ENCODE results near the gene RPS16. TPM values are rescaled to one million over a fixed set of nuclear protein-coding genes. Genes with fewer than 3 reads are reported as not detected.

Gene RPS16
- total and polyA plus RNA-seq, 9 donors: 261 to 2,619 (median 2,071) TPM

GRCh38 chr19:39424934-39425333, 10.8 kb downstream of the RPS16 start:
- H3K36me3 ChIP-seq (ENCODE audit: control insufficient read depth, insufficient read depth, low read length): peaks cover 57% of the 10 kb centered on the region
- H3K4me3 ChIP-seq (ENCODE audit: low read length): no peak overlapping the region
- WGBS (ENCODE audit: insufficient coverage): 69% methylated on average over 11 of the region's 16 CpGs

GRCh38 chr19:39423258-39424086, 12.3 kb downstream of the RPS16 start:
- Histone ChIP-seq H3K4me1 (ENCODE audit: control insufficient read depth, insufficient read depth, low read length) (peaks cover 16% of the 10 kb centered on the region), H3K9me3 (replicated peaks; ENCODE audit: control insufficient read depth, low read depth, low read length) (no peaks in the 10 kb centered on the region), H3K27me3 (ENCODE audit: control insufficient read depth, insufficient read depth, low read length) (no peaks in the 10 kb centered on the region), H3K4me3 (ENCODE audit: low read length) (no peak overlapping the region), H3K36me3 (ENCODE audit: control insufficient read depth, insufficient read depth, low read length) (peaks cover 69% of the 10 kb centered on the region), H3K27ac (ENCODE audit: low read length) (no peak overlapping the region)
- 80% methylated on average over 27 of the region's 35 CpGs for whole genome bisulfite sequencing (ENCODE audit: insufficient coverage)
- no peak for DNase-seq

More at GRCh38 chr19:39424934-39425333, 10.8 kb downstream of the RPS16 start:
- DNase-seq: no peak
- H3K4me1 ChIP-seq (ENCODE audit: control insufficient read depth, insufficient read depth, low read length): peaks cover 24% of the 10 kb centered on the region
- H3K27me3 ChIP-seq (ENCODE audit: control insufficient read depth, insufficient read depth, low read length): no peaks in the 10 kb centered on the region
- no peak overlapping the region for H3K27ac ChIP-seq (ENCODE audit: low read length)
- no peaks in the 10 kb centered on the region for H3K9me3 ChIP-seq (replicated peaks; ENCODE audit: control insufficient read depth, low read depth, low read length)

GRCh38 chr19:39422020-39422419, 13.7 kb downstream of the RPS16 start:
- no peak for DNase-seq
- H3K27me3 ChIP-seq (ENCODE audit: control insufficient read depth, insufficient read depth, low read length): no peaks in the 10 kb centered on the region
- no peaks in the 10 kb centered on the region for H3K9me3 ChIP-seq (replicated peaks; ENCODE audit: control insufficient read depth, low read depth, low read length)
- no peak overlapping the region for H3K4me3 ChIP-seq (ENCODE audit: low read length)
- H3K27ac ChIP-seq (ENCODE audit: low read length): no peak overlapping the region
- peaks cover 80% of the 10 kb centered on the region for H3K36me3 ChIP-seq (ENCODE audit: control insufficient read depth, insufficient read depth, low read length)
- WGBS (ENCODE audit: insufficient coverage): 83% methylated on average over 2 of the region's 5 CpGs
- peaks cover 7% of the 10 kb centered on the region for H3K4me1 ChIP-seq (ENCODE audit: control insufficient read depth, insufficient read depth, low read length)

- H3K9me3 ChIP-seq (replicated peaks; ENCODE audit: control insufficient read depth, low read depth, low read length): no peaks in the 10 kb centered on the region
- H3K27me3 ChIP-seq (ENCODE audit: control insufficient read depth, insufficient read depth, low read length): no peaks in the 10 kb centered on the region
- H3K4me3 ChIP-seq (ENCODE audit: low read length): no peak overlapping the region
- H3K4me1 ChIP-seq (ENCODE audit: control insufficient read depth, insufficient read depth, low read length): peaks cover 19% of the 10 kb centered on the region
- H3K36me3 ChIP-seq (ENCODE audit: control insufficient read depth, insufficient read depth, low read length): peaks cover 91% of the 10 kb centered on the region
- no peak for DNase-seq
- no peak overlapping the region for H3K27ac ChIP-seq (ENCODE audit: low read length)
- WGBS (ENCODE audit: insufficient coverage): 84% methylated on average over 11 of the region's 15 CpGs
Observed at GRCh38 chr19:39420769-39421168, 15.0 kb downstream of the RPS16 start.

GRCh38 chr19:39419003-39419402, 16.7 kb downstream of the RPS16 start:
- Histone ChIP-seq H3K27me3 (ENCODE audit: control insufficient read depth, insufficient read depth, low read length) (no peaks in the 10 kb centered on the region), H3K4me3 (ENCODE audit: low read length) (no peak overlapping the region), H3K27ac (ENCODE audit: low read length) (no peak overlapping the region), H3K36me3 (ENCODE audit: control insufficient read depth, insufficient read depth, low read length) (peaks cover 80% of the 10 kb centered on the region), H3K9me3 (replicated peaks; ENCODE audit: control insufficient read depth, low read depth, low read length) (no peaks in the 10 kb centered on the region), H3K4me1 (ENCODE audit: control insufficient read depth, insufficient read depth, low read length) (peaks cover 37% of the 10 kb centered on the region)
- DNase-seq: no peak
- WGBS (ENCODE audit: insufficient coverage): 73% methylated on average over 3 of the region's 9 CpGs

GRCh38 chr19:39417463-39418181, 18.1 kb downstream of the RPS16 start:
- H3K4me3 ChIP-seq (ENCODE audit: low read length): no peak overlapping the region
- H3K27ac ChIP-seq (ENCODE audit: low read length): no peak overlapping the region
- 90% methylated on average over 21 of the region's 30 CpGs for WGBS (ENCODE audit: insufficient coverage)
- peaks cover 33% of the 10 kb centered on the region for H3K4me1 ChIP-seq (ENCODE audit: control insufficient read depth, insufficient read depth, low read length)
- H3K9me3 ChIP-seq (replicated peaks; ENCODE audit: control insufficient read depth, low read depth, low read length): no peaks in the 10 kb centered on the region
- no peaks in the 10 kb centered on the region for H3K27me3 ChIP-seq (ENCODE audit: control insufficient read depth, insufficient read depth, low read length)
- no peak for DNase-seq
- peaks cover 66% of the 10 kb centered on the region for H3K36me3 ChIP-seq (ENCODE audit: control insufficient read depth, insufficient read depth, low read length)

- Histone ChIP-seq H3K9me3 (replicated peaks; ENCODE audit: control insufficient read depth, low read depth, low read length) (no peaks in the 10 kb centered on the region), H3K36me3 (ENCODE audit: control insufficient read depth, insufficient read depth, low read length) (peaks cover 56% of the 10 kb centered on the region), H3K4me3 (ENCODE audit: low read length) (no peak overlapping the region), H3K27ac (ENCODE audit: low read length) (no peak overlapping the region), H3K4me1 (ENCODE audit: control insufficient read depth, insufficient read depth, low read length) (peaks cover 34% of the 10 kb centered on the region), H3K27me3 (ENCODE audit: control insufficient read depth, insufficient read depth, low read length) (no peaks in the 10 kb centered on the region)
- DNase-seq: no peak
- whole genome bisulfite sequencing (ENCODE audit: insufficient coverage): 81% methylated on average over 23 of the region's 27 CpGs
Observed at GRCh38 chr19:39416152-39417120, 19.3 kb downstream of the RPS16 start.

- H3K27ac ChIP-seq (ENCODE audit: low read length): no peak overlapping the region
- peak; percentile 44 for DNase-seq
- no peaks in the 10 kb centered on the region for H3K27me3 ChIP-seq (ENCODE audit: control insufficient read depth, insufficient read depth, low read length)
- H3K4me3 ChIP-seq (ENCODE audit: low read length): peak overlapping the region; percentile 96
- no peaks in the 10 kb centered on the region for H3K9me3 ChIP-seq (replicated peaks; ENCODE audit: control insufficient read depth, low read depth, low read length)
- WGBS (ENCODE audit: insufficient coverage): 29% methylated on average over 29 of the region's 35 CpGs
- peaks cover 46% of the 10 kb centered on the region for H3K36me3 ChIP-seq (ENCODE audit: control insufficient read depth, insufficient read depth, low read length)
- H3K4me1 ChIP-seq (ENCODE audit: control insufficient read depth, insufficient read depth, low read length): peaks cover 45% of the 10 kb centered on the region
Observed at GRCh38 chr19:39415111-39416046, 20.4 kb downstream of the RPS16 start.
